ENCODE data around the gene PPP2R2D. TPM values are rescaled to one million over a fixed set of nuclear protein-coding genes. Genes with fewer than 3 reads are reported as not detected.

Gene PPP2R2D
- 28.3 TPM for total RNA-seq
- long read RNA-seq, full-length matches to known transcripts, result 42 of 65 reads
- long read RNA-seq, partial matches to known transcripts, result 11 of 65 reads
- long read RNA-seq, other reads (novel, unspliced or antisense), result 12 of 65 reads

- Histone ChIP-seq H3K9me3 (no peaks in the 10 kb centered on the region), H3K36me3 (no peaks in the 10 kb centered on the region), H3K4me3 (peak within 1 kb of the TSS; percentile 87), H3K27ac (peak within 1 kb of the TSS; percentile 95), H3K4me1 (peaks cover 27% of the 10 kb centered on the region), H3K27me3 (peaks cover 11% of the 10 kb centered on the region)
- DNase-seq (peak; percentile 98), ATAC-seq (peak; percentile 96)
- intact Hi-C loops (cut with DNase I), result no loop called here
- no peak for TF ChIP-seq CTCF (IDR thresholded peaks at IDR 0.05)
Measured at GRCh38 chr10:131900350-131901152, at the start of gene PPP2R2D. Gene PPP2R2D, plus strand, starts transcription at chr10:131901008. Its CDS starts 141 bp downstream, at chr10:131901149.

GRCh38 chr10:131851346-131851745, 49.5 kb upstream of the PPP2R2D start:
- ATAC-seq (no peak), DNase-seq (peak; percentile 22)
- H3K27ac ChIP-seq, result no peak overlapping the region
- H3K4me3 ChIP-seq, result no peak overlapping the region
- H3K36me3 ChIP-seq, result no peaks in the 10 kb centered on the region
- no peaks in the 10 kb centered on the region for H3K4me1 ChIP-seq
- intact Hi-C loops (cut with DNase I), result no loop called here
- H3K9me3 ChIP-seq, result no peaks in the 10 kb centered on the region
- peaks cover 16% of the 10 kb centered on the region for H3K27me3 ChIP-seq
- no peak for TF ChIP-seq CTCF (IDR thresholded peaks at IDR 0.05)

GRCh38 chr10:131852176-131852822, 48.5 kb upstream of the PPP2R2D start:
- Histone ChIP-seq H3K36me3 (no peaks in the 10 kb centered on the region), H3K27me3 (peaks cover 20% of the 10 kb centered on the region), H3K4me3 (no peak overlapping the region), H3K4me1 (no peaks in the 10 kb centered on the region), H3K27ac (no peak overlapping the region), H3K9me3 (no peaks in the 10 kb centered on the region)
- intact Hi-C loops (cut with DNase I), result no loop called here
- no peak for TF ChIP-seq CTCF (IDR thresholded peaks at IDR 0.05)
- no peak for ATAC-seq
- peak; percentile 43 for DNase-seq

GRCh38 chr10:131852823-131853609, 47.8 kb upstream of the PPP2R2D start:
- Histone ChIP-seq H3K4me1 (no peaks in the 10 kb centered on the region), H3K27ac (no peak overlapping the region), H3K36me3 (no peaks in the 10 kb centered on the region), H3K4me3 (no peak overlapping the region), H3K9me3 (no peaks in the 10 kb centered on the region), H3K27me3 (peaks cover 20% of the 10 kb centered on the region)
- no peak for ATAC-seq
- peak; percentile 57 for DNase-seq
- no peak for TF ChIP-seq CTCF (IDR thresholded peaks at IDR 0.05)
- intact Hi-C loops (cut with DNase I), result no loop called here

- Histone ChIP-seq H3K4me1 (no peaks in the 10 kb centered on the region), H3K4me3 (no peak overlapping the region), H3K27ac (no peak overlapping the region), H3K36me3 (no peaks in the 10 kb centered on the region), H3K9me3 (no peaks in the 10 kb centered on the region), H3K27me3 (peaks cover 20% of the 10 kb centered on the region)
- peak; percentile 41 for DNase-seq
- TF ChIP-seq CTCF (IDR thresholded peaks at IDR 0.05), result no peak
- intact Hi-C loops (cut with DNase I), result no loop called here
- ATAC-seq, result no peak
Measured at GRCh38 chr10:131853610-131853964, 47.2 kb upstream of the PPP2R2D start.

Data from upper lobe of right lung (tissue), 1 donor.